Mesenteric fat pad (tissue), 1 donor: ENCODE measurements around the gene NIP7. TPM values are rescaled to one million over a fixed set of nuclear protein-coding genes. Genes with fewer than 3 reads are reported as not detected.

Experiments
- DNase-seq: peaks from one replicate; pipeline ENCODE4 v3.0.0-alpha.2; 2020; ENCODE audit warnings: low spot score
- total RNA-seq: library from RNA; stranded (reverse); fragmentation: NEBNext Ultra II Directional; extraction: Animal tissue kit (Norgen Biotek cat#: 25700); gene quantifications from one replicate; pipeline ENCODE4 v1.2.1, GENCODE V29; 2021
- donor health status: DM: yes; HTN: yes; CAD: no.

The NIP7 gene
- total RNA-seq, 1 donor from 2014 or later: 32.8 TPM

- DNase-seq: peak; percentile 87
Measured at GRCh38 chr16:69318177-69318910, 21.2 kb upstream of the NIP7 start.

GRCh38 chr16:69318911-69319289, 20.7 kb upstream of the NIP7 start:
- peak; percentile 69 for DNase-seq

GRCh38 chr16:69319381-69319780, 20.2 kb upstream of the NIP7 start:
- peak; percentile 65 for DNase-seq

- peak; percentile 82 for DNase-seq
Measured at GRCh38 chr16:69319826-69320739, 19.5 kb upstream of the NIP7 start.

- peak; percentile 53 for DNase-seq
Measured at GRCh38 chr16:69320740-69321073, 18.9 kb upstream of the NIP7 start.

- DNase-seq: peak; percentile 65
Measured at GRCh38 chr16:69321080-69321479, 18.5 kb upstream of the NIP7 start.

- DNase-seq: no peak
Measured at GRCh38 chr16:69322343-69322742, 17.2 kb upstream of the NIP7 start.

GRCh38 chr16:69323415-69323814, 16.2 kb upstream of the NIP7 start:
- DNase-seq: no peak

- DNase-seq: peak; percentile 89
Measured at GRCh38 chr16:69324013-69324531, 15.5 kb upstream of the NIP7 start.

GRCh38 chr16:69324585-69325253, 14.9 kb upstream of the NIP7 start:
- DNase-seq: peak; percentile 77

- peak; percentile 67 for DNase-seq
Measured at GRCh38 chr16:69325784-69326171, 13.8 kb upstream of the NIP7 start.

- no peak for DNase-seq
Measured at GRCh38 chr16:69326172-69326873, 13.2 kb upstream of the NIP7 start.

- peak; percentile 53 for DNase-seq
Measured at GRCh38 chr16:69327585-69328310, 11.8 kb upstream of the NIP7 start.

GRCh38 chr16:69328854-69329316, 10.7 kb upstream of the NIP7 start:
- DNase-seq: no peak

- DNase-seq: peak; percentile 89
Measured at GRCh38 chr16:69329369-69330285, 9.9 kb upstream of the NIP7 start.

- DNase-seq: peak; percentile 96
Measured at GRCh38 chr16:69330286-69331109, 9.1 kb upstream of the NIP7 start, which contains the start of gene PDF. Gene PDF (minus strand): TSS chr16:69330588. CDS start chr16:69330570, 18 bp downstream.

GRCh38 chr16:69334696-69335095, 4.9 kb upstream of the NIP7 start:
- no peak for DNase-seq
